Measurements from ENCODE around the gene TAF9B.
A peak's percentile ranks its signal among the peaks of the same experiment; 100 is the strongest.

Gene TAF9B

DNA sequence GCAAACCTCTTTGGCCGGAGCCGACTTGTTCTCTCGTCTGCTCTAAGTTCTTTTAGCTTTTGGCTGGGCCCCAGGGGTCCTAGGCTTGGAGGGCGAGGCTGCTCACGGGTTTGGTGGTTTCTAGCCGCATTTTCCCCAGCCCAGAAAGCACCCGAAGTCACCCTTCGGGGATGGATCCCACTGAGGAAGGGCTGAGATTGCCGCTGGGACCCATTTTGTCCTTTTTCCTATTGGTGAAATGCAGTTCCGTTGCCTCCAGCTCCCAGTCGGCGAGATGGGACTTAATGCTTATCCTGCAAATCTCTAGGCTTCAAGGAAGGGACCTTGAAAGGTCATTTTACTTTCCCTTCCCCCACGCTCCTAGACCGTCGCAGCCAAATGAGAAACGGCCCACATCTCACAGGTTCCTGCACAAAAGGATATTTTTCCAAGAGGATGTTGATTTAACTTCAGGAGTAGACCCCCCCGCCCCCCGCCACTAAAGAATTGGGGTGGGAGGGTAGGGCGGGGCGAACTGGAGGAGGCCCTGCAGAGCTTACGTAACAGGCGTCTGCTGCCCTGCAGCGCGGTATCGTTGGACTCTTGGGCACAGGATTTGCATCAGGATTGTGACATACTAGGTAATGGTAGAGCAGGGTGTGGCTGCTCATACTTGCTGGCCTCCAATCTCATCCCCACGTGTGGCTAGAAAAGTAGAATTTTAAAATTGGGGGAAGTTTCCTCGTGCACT lies 34.8 kb downstream of the TAF9B start:
- 0 out of 2 replicates have a peak, but pooled peaks have one; percentile 4 for TF ChIP-seq SIN3A (IDR thresholded peaks at IDR 0.05; ENCODE audit: borderline replicate concordance, insufficient read depth, low read length)
- no peak; the same call in 1 of the 2 replicates for TF ChIP-seq POLR2AphosphoS5 (IDR thresholded peaks at IDR 0.05; ENCODE audit: low read depth, low read length)

DNA sequence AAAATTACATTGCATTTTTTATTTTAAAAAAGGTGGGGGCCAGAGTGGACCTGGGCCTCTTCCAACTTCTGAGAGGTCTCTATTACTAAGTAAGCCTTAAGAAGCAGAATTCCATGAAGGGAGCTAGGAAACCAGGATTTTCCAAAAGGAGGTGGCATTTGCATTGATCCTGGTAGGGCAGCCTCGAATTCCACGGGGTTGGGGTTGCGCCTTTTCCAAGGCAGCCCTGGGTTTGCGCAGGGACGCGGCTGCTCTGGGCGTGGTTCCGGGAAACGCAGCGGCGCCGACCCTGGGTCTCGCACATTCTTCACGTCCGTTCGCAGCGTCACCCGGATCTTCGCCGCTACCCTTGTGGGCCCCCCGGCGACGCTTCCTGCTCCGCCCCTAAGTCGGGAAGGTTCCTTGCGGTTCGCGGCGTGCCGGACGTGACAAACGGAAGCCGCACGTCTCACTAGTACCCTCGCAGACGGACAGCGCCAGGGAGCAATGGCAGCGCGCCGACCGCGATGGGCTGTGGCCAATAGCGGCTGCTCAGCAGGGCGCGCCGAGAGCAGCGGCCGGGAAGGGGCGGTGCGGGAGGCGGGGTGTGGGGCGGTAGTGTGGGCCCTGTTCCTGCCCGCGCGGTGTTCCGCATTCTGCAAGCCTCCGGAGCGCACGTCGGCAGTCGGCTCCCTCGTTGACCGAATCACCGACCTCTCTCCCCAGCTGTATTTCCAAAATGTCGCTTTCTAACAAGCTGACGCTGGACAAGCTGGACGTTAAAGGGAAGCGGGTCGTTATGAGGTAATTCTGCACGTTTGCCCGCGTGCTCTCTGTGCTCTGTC lies 35.6 kb downstream of the TAF9B start, which contains the start of gene PGK1:
PGK1 (plus strand) TSS at position 626 of the 824 bp plus-strand sequence; CDS start at position 719, 93 bp downstream.
- TF ChIP-seq TAF1 (IDR thresholded peaks at IDR 0.05; ENCODE audit: borderline replicate concordance, insufficient read depth, low read length) (no peak), SIN3A (IDR thresholded peaks at IDR 0.05; ENCODE audit: borderline replicate concordance, insufficient read depth, low read length) (0 out of 2 replicates have a peak, but pooled peaks have one; percentile 14), POLR2AphosphoS5 (IDR thresholded peaks at IDR 0.05; ENCODE audit: low read depth, low read length) (peak; percentile 85), FOXP2 (optimal IDR thresholded peaks at IDR 0.05; ENCODE audit: borderline replicate concordance, extremely low read depth, extremely low read length, insufficient read depth) (peak; percentile 98)
- TF ChIP-seq, protein P1, sequence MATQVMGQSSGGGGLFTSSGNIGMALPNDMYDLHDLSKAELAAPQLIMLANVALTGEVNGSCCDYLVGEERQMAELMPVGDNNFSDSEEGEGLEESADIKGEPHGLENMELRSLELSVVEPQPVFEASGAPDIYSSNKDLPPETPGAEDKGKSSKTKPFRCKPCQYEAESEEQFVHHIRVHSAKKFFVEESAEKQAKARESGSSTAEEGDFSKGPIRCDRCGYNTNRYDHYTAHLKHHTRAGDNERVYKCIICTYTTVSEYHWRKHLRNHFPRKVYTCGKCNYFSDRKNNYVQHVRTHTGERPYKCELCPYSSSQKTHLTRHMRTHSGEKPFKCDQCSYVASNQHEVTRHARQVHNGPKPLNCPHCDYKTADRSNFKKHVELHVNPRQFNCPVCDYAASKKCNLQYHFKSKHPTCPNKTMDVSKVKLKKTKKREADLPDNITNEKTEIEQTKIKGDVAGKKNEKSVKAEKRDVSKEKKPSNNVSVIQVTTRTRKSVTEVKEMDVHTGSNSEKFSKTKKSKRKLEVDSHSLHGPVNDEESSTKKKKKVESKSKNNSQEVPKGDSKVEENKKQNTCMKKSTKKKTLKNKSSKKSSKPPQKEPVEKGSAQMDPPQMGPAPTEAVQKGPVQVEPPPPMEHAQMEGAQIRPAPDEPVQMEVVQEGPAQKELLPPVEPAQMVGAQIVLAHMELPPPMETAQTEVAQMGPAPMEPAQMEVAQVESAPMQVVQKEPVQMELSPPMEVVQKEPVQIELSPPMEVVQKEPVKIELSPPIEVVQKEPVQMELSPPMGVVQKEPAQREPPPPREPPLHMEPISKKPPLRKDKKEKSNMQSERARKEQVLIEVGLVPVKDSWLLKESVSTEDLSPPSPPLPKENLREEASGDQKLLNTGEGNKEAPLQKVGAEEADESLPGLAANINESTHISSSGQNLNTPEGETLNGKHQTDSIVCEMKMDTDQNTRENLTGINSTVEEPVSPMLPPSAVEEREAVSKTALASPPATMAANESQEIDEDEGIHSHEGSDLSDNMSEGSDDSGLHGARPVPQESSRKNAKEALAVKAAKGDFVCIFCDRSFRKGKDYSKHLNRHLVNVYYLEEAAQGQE (IDR thresholded peaks at IDR 0.05; ENCODE audit: insufficient read depth in 1 of 2, low read depth in 2 of 2, low read length in 2 of 2), result no peak

DNA sequence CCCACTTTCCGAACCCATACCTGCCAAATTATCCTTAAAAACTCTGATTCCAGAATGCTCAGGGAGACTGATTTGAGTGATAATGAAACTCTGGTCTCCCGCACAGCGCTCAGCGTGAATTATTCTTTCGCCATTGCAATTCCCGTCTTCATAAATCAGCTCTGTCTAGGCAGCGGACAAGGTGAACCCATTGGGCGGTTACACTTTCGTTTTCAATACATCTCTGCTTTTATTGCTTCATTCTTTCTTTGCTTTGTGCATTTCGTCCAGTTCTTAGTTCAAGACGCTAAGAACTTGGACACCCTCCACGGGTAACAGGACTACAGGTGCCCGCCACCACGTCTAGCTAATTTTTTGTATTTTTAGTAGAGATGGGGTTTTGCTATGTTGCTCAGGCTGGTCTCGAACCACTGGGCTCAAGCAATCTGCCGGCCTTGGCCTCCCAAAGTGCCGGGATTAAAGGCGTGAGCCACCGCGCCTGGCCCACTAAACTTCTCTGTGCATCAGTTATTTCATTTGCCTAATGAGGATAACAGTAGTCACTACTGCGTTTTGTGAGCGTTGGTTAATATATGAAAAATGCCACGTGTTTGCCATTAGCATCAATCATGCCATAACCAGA lies 36.3 kb downstream of the TAF9B start:
- TF ChIP-seq POLR2AphosphoS5 (IDR thresholded peaks at IDR 0.05; ENCODE audit: low read depth, low read length) (no peak), TAF1 (IDR thresholded peaks at IDR 0.05; ENCODE audit: borderline replicate concordance, insufficient read depth, low read length) (no peak), FOXP2 (optimal IDR thresholded peaks at IDR 0.05; ENCODE audit: borderline replicate concordance, extremely low read depth, extremely low read length, insufficient read depth) (no peak), SIN3A (IDR thresholded peaks at IDR 0.05; ENCODE audit: borderline replicate concordance, insufficient read depth, low read length) (no peak)
- TF ChIP-seq, protein P1 (IDR thresholded peaks at IDR 0.05; ENCODE audit: insufficient read depth in 1 of 2, low read depth in 2 of 2, low read length in 2 of 2), result no peak

GRCh38 chrX:78102091-78102490 lies 37.4 kb downstream of the TAF9B start:
- TF ChIP-seq SIN3A (IDR thresholded peaks at IDR 0.05; ENCODE audit: borderline replicate concordance, insufficient read depth, low read length) (no peak), POLR2AphosphoS5 (IDR thresholded peaks at IDR 0.05; ENCODE audit: low read depth, low read length) (no peak), TAF1 (IDR thresholded peaks at IDR 0.05; ENCODE audit: borderline replicate concordance, insufficient read depth, low read length) (no peak), FOXP2 (optimal IDR thresholded peaks at IDR 0.05; ENCODE audit: borderline replicate concordance, extremely low read depth, extremely low read length, insufficient read depth) (no peak)
- TF ChIP-seq, protein P1 (IDR thresholded peaks at IDR 0.05; ENCODE audit: insufficient read depth in 1 of 2, low read depth in 2 of 2, low read length in 2 of 2), result no peak

DNA sequence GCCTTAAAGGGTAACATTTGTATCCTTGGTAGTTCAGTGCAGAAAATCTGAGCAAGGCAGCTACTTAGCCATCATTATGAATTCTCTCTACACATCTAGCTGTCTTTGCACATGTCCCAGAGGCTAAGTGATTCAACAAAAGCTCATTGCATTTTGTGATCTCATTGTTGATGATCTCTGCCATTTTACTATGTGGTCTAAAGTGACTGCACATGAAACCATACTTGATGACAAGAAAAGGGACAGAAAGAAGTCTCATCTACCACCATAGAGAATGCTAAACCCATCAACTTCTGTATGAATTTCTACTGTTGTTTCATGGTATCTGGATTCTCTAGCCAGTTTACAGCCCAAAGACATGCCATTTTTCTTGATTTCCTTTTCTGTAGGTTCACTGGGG lies 41.3 kb downstream of the TAF9B start:
- TF ChIP-seq, protein P1 (IDR thresholded peaks at IDR 0.05; ENCODE audit: insufficient read depth in 1 of 2, low read depth in 2 of 2, low read length in 2 of 2), result no peak
- no peak for TF ChIP-seq POLR2AphosphoS5 (IDR thresholded peaks at IDR 0.05; ENCODE audit: low read depth, low read length)
- no peak for TF ChIP-seq FOXP2 (optimal IDR thresholded peaks at IDR 0.05; ENCODE audit: borderline replicate concordance, extremely low read depth, extremely low read length, insufficient read depth)
- no peak for TF ChIP-seq TAF1 (IDR thresholded peaks at IDR 0.05; ENCODE audit: borderline replicate concordance, insufficient read depth, low read length)
- TF ChIP-seq SIN3A (IDR thresholded peaks at IDR 0.05; ENCODE audit: borderline replicate concordance, insufficient read depth, low read length), result no peak

Measured in PFSK-1 (cell line).